Lower leg skin (tissue), 3 donors: ENCODE measurements around the gene SLC41A3.

Source experiments
- POLR2A ChIP-seq, 2 donors: fragments of 450-650 bp; IDR thresholded peaks; one replicate each; pipeline ENCODE4 v1.6.1; 2016 to 2017; ENCODE audit warnings: antibody characterized with exemption in 2 of 2, mild to moderate bottlenecking in 1 of 2, moderate library complexity in 1 of 2
- TF ChIP-seq, protein P1 (sequence below), 3 donors: fragments of 450-650 bp; IDR thresholded peaks; one replicate each; pipeline ENCODE4 v1.5.1; 2016; ENCODE audit warnings: antibody characterized with exemption in 3 of 3, mild to moderate bottlenecking in 3 of 3, moderate library complexity in 2 of 3

- TF ChIP-seq, protein P1, sequence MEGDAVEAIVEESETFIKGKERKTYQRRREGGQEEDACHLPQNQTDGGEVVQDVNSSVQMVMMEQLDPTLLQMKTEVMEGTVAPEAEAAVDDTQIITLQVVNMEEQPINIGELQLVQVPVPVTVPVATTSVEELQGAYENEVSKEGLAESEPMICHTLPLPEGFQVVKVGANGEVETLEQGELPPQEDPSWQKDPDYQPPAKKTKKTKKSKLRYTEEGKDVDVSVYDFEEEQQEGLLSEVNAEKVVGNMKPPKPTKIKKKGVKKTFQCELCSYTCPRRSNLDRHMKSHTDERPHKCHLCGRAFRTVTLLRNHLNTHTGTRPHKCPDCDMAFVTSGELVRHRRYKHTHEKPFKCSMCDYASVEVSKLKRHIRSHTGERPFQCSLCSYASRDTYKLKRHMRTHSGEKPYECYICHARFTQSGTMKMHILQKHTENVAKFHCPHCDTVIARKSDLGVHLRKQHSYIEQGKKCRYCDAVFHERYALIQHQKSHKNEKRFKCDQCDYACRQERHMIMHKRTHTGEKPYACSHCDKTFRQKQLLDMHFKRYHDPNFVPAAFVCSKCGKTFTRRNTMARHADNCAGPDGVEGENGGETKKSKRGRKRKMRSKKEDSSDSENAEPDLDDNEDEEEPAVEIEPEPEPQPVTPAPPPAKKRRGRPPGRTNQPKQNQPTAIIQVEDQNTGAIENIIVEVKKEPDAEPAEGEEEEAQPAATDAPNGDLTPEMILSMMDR (IDR thresholded peaks at IDR 0.05): no peak
- TF ChIP-seq POLR2A (IDR thresholded peaks at IDR 0.05): no peak
Measured at GRCh38 chr3:126015075-126015474, 68.8 kb downstream of the SLC41A3 start.
